ENCODE data around the gene MAJIN.
"Not testable (repeated sequence)": the region's sequence is repeated elsewhere in the genome, so short reads cannot be mapped to it uniquely, and the experiment has no call there.

MAJIN gene

DNA sequence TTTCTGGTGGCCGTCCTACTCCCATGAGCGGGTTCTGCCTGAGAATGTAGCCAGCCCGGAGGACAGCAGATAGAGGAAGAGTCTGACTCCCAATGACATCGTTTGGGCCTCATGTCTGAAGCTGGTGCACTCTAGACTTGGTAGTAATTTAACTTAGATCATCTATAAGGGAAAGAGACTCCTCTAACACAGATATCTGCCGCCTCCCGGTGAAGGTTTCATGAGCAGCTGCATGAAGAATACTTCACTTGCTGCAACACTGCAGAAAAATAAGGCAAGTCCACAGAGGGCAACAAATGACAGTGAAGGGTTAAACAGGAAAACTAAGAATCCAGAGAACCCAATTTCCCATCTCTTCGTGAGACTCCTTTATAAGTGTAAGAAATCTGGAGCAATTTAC lies 36.1 kb upstream of the MAJIN start:
- Histone ChIP-seq H3K9ac (ENCODE audit: low read depth, low read length) (no peak overlapping the region), H3K4me1 (ENCODE audit: control insufficient read depth, insufficient read depth, low read length) (peaks cover 20% of the 10 kb centered on the region)

DNA sequence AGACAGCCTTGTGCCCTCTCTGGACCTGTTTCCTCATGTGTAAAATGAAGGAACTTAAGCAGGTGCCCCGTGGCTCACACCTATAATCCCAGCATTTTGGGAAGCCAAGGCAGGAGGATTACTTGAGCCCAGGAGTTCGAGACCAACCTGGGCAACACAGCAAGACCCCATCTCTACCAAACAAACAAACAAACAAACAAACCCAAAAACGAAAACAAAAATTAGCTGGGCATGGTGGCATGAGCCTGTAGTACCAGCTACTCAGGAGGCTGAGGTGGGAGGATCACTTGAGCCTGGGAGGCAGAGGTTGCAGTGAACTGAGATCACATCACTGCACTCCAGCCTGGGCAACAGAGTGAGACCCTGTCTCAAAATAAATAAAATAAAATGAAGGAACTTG lies 32.1 kb upstream of the MAJIN start:
- H3K4me1 ChIP-seq (ENCODE audit: control insufficient read depth, insufficient read depth, low read length): peaks cover 18% of the 10 kb centered on the region
- H3K27me3 ChIP-seq (ENCODE audit: control insufficient read depth, insufficient read depth, low read length); H3K4me2 ChIP-seq (ENCODE audit: low read length); H3K36me3 ChIP-seq (ENCODE audit: insufficient read depth, low read length); H3K9ac ChIP-seq (ENCODE audit: low read depth, low read length); H3K4me3 ChIP-seq (ENCODE audit: low read length); H3K9me3 ChIP-seq (replicated peaks; ENCODE audit: low read length): not testable (repeated sequence)

More for the DNA sequence above, 36.1 kb upstream of the MAJIN start:
- Histone ChIP-seq H3K36me3 (ENCODE audit: insufficient read depth, low read length) (no peaks in the 10 kb centered on the region), H3K4me2 (ENCODE audit: low read length) (no peak overlapping the region), H3K9me3 (replicated peaks; ENCODE audit: low read length) (no peaks in the 10 kb centered on the region), H3K27me3 (ENCODE audit: control insufficient read depth, insufficient read depth, low read length) (no peaks in the 10 kb centered on the region), H3K4me3 (ENCODE audit: low read length) (no peak overlapping the region)

DNA sequence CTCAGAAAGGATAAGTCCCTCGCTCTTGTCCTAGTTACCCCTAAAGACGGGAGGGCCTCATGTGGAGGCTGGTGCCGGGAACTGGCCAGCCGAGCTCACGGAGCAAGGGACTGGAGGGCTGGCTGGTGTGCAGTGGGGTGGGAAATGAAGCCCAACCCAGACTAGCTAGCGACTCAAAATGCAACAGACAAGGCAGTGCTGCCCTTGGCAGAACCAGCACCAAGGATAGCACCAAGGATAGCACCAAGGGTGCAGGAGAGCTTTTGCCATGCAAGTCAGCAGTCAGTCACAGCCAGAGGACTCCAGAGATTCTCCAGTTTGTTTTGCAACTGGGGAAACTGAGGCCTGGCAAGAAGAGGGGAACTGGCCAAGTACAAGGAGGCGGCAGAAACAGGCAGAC lies 31.4 kb upstream of the MAJIN start:
- H3K4me1 ChIP-seq (ENCODE audit: control insufficient read depth, insufficient read depth, low read length): peaks cover 16% of the 10 kb centered on the region
- no peaks in the 10 kb centered on the region for H3K9me3 ChIP-seq (replicated peaks; ENCODE audit: low read length)
- no peak overlapping the region for H3K4me2 ChIP-seq (ENCODE audit: low read length)
- H3K4me3 ChIP-seq (ENCODE audit: low read length): no peak overlapping the region
- no peak overlapping the region for H3K9ac ChIP-seq (ENCODE audit: low read depth, low read length)
- no peaks in the 10 kb centered on the region for H3K36me3 ChIP-seq (ENCODE audit: insufficient read depth, low read length)
- no peaks in the 10 kb centered on the region for H3K27me3 ChIP-seq (ENCODE audit: control insufficient read depth, insufficient read depth, low read length)

DNA sequence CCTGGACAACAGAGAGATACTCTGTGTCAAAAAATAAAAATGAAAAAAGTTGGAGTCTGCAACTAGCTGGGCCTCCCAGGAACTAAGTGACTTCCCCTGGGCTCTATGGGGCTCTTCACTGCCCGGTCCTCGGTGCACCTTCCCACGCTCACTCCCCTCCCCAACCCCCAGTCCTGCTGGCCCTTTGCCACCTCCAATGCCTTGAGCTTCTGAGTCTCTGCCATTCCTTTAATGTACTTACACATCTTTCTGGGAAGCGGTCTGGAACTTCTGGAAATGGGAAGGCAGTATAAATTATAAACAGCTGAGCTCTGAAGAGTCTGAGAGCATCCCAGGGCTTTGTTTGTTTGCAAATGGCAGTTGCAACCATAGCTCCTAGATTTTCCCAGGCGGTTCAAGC lies 30.8 kb upstream of the MAJIN start:
- H3K9me3 ChIP-seq (replicated peaks; ENCODE audit: low read length): no peaks in the 10 kb centered on the region
- peaks cover 11% of the 10 kb centered on the region for H3K4me1 ChIP-seq (ENCODE audit: control insufficient read depth, insufficient read depth, low read length)
- H3K4me2 ChIP-seq (ENCODE audit: low read length): no peak overlapping the region
- H3K27me3 ChIP-seq (ENCODE audit: control insufficient read depth, insufficient read depth, low read length): no peaks in the 10 kb centered on the region
- no peak overlapping the region for H3K9ac ChIP-seq (ENCODE audit: low read depth, low read length)
- H3K4me3 ChIP-seq (ENCODE audit: low read length): no peak overlapping the region
- H3K36me3 ChIP-seq (ENCODE audit: insufficient read depth, low read length): no peaks in the 10 kb centered on the region

DNA sequence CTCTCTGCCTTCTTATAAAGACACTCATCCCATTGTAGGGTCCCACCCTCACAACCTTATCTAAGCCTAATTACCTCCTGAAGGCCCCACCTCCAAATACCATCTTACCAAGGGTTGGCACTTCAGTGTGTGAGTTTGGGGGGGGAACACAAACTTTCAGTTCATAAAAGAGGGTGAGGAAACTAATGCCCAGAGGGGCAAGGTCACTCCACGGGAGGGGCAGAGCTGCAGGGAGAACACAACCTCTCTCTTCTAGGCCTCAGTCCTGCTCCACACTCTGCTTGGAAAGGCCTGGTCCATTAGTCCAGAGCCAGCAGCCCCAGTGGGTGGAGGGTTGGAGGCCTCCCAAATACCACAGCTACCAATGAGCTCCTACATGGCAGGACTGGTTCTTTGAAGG lies 27.6 kb upstream of the MAJIN start:
- Histone ChIP-seq H3K4me1 (ENCODE audit: control insufficient read depth, insufficient read depth, low read length) (peaks cover 13% of the 10 kb centered on the region), H3K4me3 (ENCODE audit: low read length) (no peak overlapping the region), H3K36me3 (ENCODE audit: insufficient read depth, low read length) (no peaks in the 10 kb centered on the region), H3K4me2 (ENCODE audit: low read length) (no peak overlapping the region), H3K9ac (ENCODE audit: low read depth, low read length) (no peak overlapping the region), H3K27me3 (ENCODE audit: control insufficient read depth, insufficient read depth, low read length) (no peaks in the 10 kb centered on the region), H3K9me3 (replicated peaks; ENCODE audit: low read length) (no peaks in the 10 kb centered on the region)

- Histone ChIP-seq H3K36me3 (ENCODE audit: insufficient read depth, low read length) (no peaks in the 10 kb centered on the region), H3K4me3 (ENCODE audit: low read length) (no peak overlapping the region), H3K9me3 (replicated peaks; ENCODE audit: low read length) (no peaks in the 10 kb centered on the region), H3K27me3 (ENCODE audit: control insufficient read depth, insufficient read depth, low read length) (no peaks in the 10 kb centered on the region), H3K4me1 (ENCODE audit: control insufficient read depth, insufficient read depth, low read length) (peaks cover 13% of the 10 kb centered on the region), H3K4me2 (ENCODE audit: low read length) (no peak overlapping the region), H3K9ac (ENCODE audit: low read depth, low read length) (no peak overlapping the region)
Measured at GRCh38 chr11:64998690-64999431, 27.0 kb upstream of the MAJIN start.

- no peak overlapping the region for H3K9ac ChIP-seq (ENCODE audit: low read depth, low read length)
- peaks cover 13% of the 10 kb centered on the region for H3K4me1 ChIP-seq (ENCODE audit: control insufficient read depth, insufficient read depth, low read length)
- H3K9me3 ChIP-seq (replicated peaks; ENCODE audit: low read length): no peaks in the 10 kb centered on the region
- no peaks in the 10 kb centered on the region for H3K27me3 ChIP-seq (ENCODE audit: control insufficient read depth, insufficient read depth, low read length)
- H3K4me3 ChIP-seq (ENCODE audit: low read length): no peak overlapping the region
- no peak overlapping the region for H3K4me2 ChIP-seq (ENCODE audit: low read length)
- H3K36me3 ChIP-seq (ENCODE audit: insufficient read depth, low read length): no peaks in the 10 kb centered on the region
Measured at GRCh38 chr11:64998141-64998540, 26.2 kb upstream of the MAJIN start.

- Histone ChIP-seq H3K4me2 (ENCODE audit: low read length) (peak within 1 kb of the TSS; percentile 86), H3K9ac (ENCODE audit: low read depth, low read length) (peak within 1 kb of the TSS; percentile 50), H3K36me3 (ENCODE audit: insufficient read depth, low read length) (no peaks in the 10 kb centered on the region), H3K4me1 (ENCODE audit: control insufficient read depth, insufficient read depth, low read length) (peaks cover 13% of the 10 kb centered on the region), H3K27me3 (ENCODE audit: control insufficient read depth, insufficient read depth, low read length) (no peaks in the 10 kb centered on the region), H3K9me3 (replicated peaks; ENCODE audit: low read length) (no peaks in the 10 kb centered on the region), H3K4me3 (ENCODE audit: low read length) (peak within 1 kb of the TSS; percentile 66)
Measured at GRCh38 chr11:64996710-64997380, 24.9 kb upstream of the MAJIN start, which contains the start of gene BATF2. Gene BATF2, minus strand, starts transcription at chr11:64996971. Its CDS starts 57 bp downstream, at chr11:64996914.

DNA sequence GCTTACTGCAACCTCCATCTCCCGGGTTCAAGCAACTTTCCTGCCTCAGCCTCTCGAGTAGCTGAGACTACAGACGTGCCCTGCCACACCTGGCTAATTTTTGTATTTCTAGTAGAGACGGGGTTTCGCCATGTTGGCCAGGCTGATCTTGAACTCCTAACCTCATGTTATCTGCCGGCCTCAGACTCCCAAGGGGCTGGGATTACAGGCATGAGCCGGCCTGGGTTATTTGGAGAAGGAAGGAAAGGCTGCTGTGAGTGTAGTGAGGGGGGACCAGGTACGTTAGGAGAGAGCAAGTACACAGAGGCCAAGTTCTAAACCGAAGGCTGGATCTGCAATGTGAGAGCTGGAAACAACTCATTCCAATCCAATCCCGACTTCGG lies 24.4 kb upstream of the MAJIN start:
- peak overlapping the region; percentile 50 for H3K9ac ChIP-seq (ENCODE audit: low read depth, low read length)
- no peaks in the 10 kb centered on the region for H3K9me3 ChIP-seq (replicated peaks; ENCODE audit: low read length)

GRCh38 chr11:64994318-64994717 lies 22.4 kb upstream of the MAJIN start:
- no peak overlapping the region for H3K4me2 ChIP-seq (ENCODE audit: low read length)
- no peak overlapping the region for H3K9ac ChIP-seq (ENCODE audit: low read depth, low read length)
- H3K4me3 ChIP-seq (ENCODE audit: low read length): no peak overlapping the region
- H3K9me3 ChIP-seq (replicated peaks; ENCODE audit: low read length): no peaks in the 10 kb centered on the region
- no peaks in the 10 kb centered on the region for H3K36me3 ChIP-seq (ENCODE audit: insufficient read depth, low read length)
- peaks cover 20% of the 10 kb centered on the region for H3K4me1 ChIP-seq (ENCODE audit: control insufficient read depth, insufficient read depth, low read length)
- peaks cover under 1% of the 10 kb centered on the region for H3K27me3 ChIP-seq (ENCODE audit: control insufficient read depth, insufficient read depth, low read length)

More for the DNA sequence above, 24.4 kb upstream of the MAJIN start:
- H3K4me3 ChIP-seq (ENCODE audit: low read length): peak overlapping the region; percentile 66
- H3K27me3 ChIP-seq (ENCODE audit: control insufficient read depth, insufficient read depth, low read length): no peaks in the 10 kb centered on the region
- H3K36me3 ChIP-seq (ENCODE audit: insufficient read depth, low read length): no peaks in the 10 kb centered on the region
- peak overlapping the region; percentile 86 for H3K4me2 ChIP-seq (ENCODE audit: low read length)
- H3K4me1 ChIP-seq (ENCODE audit: control insufficient read depth, insufficient read depth, low read length): peaks cover 13% of the 10 kb centered on the region

- Histone ChIP-seq H3K9me3 (replicated peaks; ENCODE audit: low read length) (no peaks in the 10 kb centered on the region), H3K36me3 (ENCODE audit: insufficient read depth, low read length) (no peaks in the 10 kb centered on the region), H3K4me3 (ENCODE audit: low read length) (no peak overlapping the region), H3K4me2 (ENCODE audit: low read length) (no peak overlapping the region), H3K4me1 (ENCODE audit: control insufficient read depth, insufficient read depth, low read length) (peaks cover 7% of the 10 kb centered on the region), H3K27me3 (ENCODE audit: control insufficient read depth, insufficient read depth, low read length) (peaks cover 4% of the 10 kb centered on the region), H3K9ac (ENCODE audit: low read depth, low read length) (no peak overlapping the region)
Measured at GRCh38 chr11:64990222-64990923, 18.5 kb upstream of the MAJIN start.

Data from skeletal muscle satellite cell (primary cell).